Measurements from ENCODE around the gene TTBK1.

TTBK1 gene

DNA sequence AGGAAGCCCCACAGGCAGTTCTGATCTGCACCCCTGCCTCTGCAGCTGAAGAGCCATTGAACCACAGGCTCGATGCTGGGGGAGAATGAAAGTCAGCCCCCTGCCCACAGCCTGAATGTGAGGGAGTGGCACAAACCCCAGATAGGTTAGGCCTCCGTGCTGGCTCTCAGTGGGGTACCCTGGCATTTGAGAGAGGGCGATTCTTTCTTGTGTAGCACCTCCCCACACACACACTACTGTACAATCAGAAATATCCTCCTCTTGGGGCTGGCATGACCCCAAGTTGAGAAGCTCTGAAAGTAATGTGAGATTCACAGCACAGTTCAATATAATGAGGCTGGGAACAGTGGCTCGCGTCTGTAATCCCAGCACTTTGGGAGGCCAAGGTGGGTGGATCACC, 17.9 kb downstream of the TTBK1 start:
- no peak for DNase-seq (ENCODE audit: extremely low read depth, low read depth)
- TF ChIP-seq, protein P1, sequence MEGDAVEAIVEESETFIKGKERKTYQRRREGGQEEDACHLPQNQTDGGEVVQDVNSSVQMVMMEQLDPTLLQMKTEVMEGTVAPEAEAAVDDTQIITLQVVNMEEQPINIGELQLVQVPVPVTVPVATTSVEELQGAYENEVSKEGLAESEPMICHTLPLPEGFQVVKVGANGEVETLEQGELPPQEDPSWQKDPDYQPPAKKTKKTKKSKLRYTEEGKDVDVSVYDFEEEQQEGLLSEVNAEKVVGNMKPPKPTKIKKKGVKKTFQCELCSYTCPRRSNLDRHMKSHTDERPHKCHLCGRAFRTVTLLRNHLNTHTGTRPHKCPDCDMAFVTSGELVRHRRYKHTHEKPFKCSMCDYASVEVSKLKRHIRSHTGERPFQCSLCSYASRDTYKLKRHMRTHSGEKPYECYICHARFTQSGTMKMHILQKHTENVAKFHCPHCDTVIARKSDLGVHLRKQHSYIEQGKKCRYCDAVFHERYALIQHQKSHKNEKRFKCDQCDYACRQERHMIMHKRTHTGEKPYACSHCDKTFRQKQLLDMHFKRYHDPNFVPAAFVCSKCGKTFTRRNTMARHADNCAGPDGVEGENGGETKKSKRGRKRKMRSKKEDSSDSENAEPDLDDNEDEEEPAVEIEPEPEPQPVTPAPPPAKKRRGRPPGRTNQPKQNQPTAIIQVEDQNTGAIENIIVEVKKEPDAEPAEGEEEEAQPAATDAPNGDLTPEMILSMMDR (IDR thresholded peaks at IDR 0.05; ENCODE audit: low read depth, low read length): no peak

DNA sequence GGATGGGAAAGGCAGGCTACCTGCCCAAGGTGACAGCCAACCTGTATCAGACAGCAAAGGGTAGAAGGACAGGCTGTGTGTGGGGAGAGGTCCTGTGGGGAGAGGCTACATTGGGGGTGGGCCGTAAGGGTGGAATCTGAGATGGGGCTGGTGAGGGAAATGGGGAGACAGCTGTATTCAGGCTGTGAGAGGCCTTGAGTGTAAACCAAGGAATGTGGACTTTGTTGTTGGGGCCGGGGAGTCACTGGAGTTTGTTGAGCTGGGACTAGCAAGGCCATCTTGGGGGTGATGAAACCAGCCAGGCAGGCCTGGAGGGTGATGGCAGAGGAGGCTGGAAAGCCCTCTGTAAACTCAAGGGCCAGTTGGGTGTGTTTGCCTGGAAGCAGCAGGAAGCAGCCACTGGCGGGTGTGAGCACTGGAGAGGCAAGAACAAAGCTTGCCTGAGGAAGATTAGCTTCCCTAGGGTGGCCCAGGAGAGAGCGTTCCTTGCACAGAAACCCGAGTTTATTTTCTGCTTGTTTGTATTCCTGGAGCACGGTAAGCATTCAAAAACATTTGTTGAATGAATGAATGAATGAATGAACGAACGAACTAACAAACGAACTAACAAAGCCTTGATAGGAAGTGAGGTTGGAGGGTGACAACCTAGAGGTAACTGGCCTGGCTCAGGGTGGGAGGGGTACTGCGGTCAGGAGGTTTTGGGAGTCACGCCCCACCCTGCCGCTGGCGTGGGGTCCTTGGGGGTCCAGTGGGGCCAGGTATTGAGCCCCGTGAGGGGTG, 18.9 kb downstream of the TTBK1 start:
- TF ChIP-seq, protein P1 (IDR thresholded peaks at IDR 0.05; ENCODE audit: low read depth, low read length): no peak
- DNase-seq (ENCODE audit: extremely low read depth, low read depth): no peak

DNA sequence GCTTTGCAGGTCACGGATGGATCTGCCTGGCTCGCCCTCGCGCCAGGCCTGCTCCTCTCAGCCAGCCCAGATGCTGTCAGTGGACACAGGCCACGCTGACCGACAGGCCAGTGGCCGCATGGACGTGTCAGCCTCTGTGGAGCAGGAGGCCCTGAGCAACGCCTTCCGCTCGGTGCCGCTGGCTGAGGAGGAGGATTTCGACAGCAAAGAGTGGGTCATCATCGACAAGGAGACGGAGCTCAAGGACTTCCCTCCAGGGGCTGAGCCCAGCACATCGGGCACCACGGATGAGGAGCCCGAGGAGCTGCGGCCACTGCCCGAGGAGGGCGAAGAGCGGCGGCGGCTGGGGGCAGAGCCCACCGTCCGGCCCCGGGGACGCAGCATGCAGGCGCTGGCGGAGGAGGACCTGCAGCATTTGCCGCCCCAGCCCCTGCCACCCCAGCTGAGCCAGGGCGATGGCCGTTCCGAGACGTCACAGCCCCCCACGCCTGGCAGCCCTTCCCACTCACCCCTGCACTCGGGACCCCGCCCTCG, 19.6 kb downstream of the TTBK1 start:
- DNase-seq (ENCODE audit: extremely low read depth, low read depth): no peak
- TF ChIP-seq, protein P1 (IDR thresholded peaks at IDR 0.05; ENCODE audit: low read depth, low read length): no peak

DNA sequence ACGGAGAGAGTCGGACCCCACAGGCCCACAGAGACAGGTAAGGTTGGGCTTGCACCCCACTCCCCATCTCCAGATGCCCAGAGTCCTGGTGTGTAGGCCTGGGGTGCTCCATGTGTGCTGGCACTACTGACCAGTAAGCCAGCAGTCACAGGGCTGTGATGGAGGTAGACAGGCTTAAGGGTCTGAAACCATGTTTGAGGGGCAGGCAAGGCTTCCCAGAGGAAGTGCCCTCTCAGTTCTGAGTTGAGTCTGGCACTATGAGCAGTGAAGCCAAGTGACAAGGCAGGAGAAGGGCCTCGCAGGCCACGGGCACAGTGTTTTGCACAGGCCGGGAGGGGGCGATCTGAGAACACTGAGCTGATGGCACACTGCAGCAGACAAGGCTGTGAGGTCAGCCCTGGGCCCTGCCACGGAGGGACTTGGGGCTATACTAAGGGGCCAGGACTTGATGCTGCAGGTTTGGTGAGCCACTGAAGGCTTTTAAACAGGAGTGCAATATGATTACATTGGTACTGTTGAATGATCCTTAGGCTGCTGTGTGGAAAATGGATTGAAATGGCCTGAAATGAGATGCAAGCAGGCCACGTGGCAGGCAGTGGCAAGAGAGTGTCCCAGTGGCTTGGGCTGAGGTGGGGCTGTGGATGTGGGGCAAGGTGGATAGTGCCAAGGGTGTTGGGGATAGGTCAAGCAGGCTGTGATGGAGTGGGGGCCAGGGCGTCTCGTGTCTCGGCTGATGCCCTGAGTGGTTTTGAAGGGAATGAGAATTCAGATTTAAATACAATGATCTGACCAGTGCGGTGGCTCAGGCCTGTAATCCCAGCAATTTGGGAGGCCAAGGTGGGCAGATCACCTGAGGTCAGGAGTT, 20.3 kb downstream of the TTBK1 start:
- DNase-seq (ENCODE audit: extremely low read depth, low read depth): peak; percentile 14
- TF ChIP-seq, protein P1 (IDR thresholded peaks at IDR 0.05; ENCODE audit: low read depth, low read length): peak; percentile 86

DNA sequence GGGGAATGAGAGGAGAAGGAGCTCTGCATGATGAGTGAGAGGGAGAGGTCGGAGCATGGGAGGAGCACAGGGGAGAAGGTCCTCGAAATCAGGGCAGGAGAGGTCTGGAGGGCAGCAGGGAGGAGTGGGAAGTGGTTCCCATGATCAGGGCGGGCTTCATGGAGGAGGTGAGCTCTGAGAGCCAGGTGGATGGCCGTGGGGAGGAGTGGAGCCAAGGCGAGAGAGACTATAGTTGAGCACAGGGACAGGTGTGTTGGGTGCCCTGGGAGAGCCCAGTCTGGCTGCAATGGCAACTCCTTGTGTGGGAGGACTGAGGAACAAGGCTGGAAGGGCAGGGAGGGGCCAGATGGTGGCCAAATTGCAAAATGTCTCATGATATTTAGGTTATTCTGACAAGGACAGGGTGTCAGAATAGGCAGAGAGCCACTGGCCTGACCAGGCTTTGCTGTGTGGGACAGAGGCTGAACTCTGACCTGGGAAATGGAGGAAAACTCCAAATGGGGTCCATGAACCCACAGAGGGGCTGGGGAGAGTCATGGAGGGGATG, 21.4 kb downstream of the TTBK1 start:
- DNase-seq (ENCODE audit: extremely low read depth, low read depth): no peak
- TF ChIP-seq, protein P1 (IDR thresholded peaks at IDR 0.05; ENCODE audit: low read depth, low read length): no peak

DNA sequence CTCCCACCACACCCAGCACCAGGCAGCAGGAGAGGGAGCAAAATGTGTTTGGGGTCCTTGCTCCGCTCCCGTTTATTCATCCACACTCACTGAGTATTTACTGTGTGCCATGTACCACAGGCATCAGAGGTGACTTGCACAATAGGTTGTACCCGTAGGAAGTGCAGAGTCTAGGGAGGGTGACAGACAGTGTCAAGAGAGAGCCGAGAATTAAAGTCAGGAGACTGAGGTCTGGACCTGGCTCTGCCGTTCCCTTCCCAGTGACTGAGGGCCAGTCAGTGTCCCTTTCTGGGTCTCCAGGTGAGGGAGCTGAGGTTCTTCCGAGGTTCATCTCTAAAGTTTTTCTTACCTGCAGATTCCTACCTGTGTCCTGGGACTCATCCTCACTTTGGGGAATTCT, 22.3 kb downstream of the TTBK1 start:
- TF ChIP-seq, protein P1 (IDR thresholded peaks at IDR 0.05; ENCODE audit: low read depth, low read length): no peak

More for the DNA sequence above, 22.3 kb downstream of the TTBK1 start:
- no peak for DNase-seq (ENCODE audit: extremely low read depth, low read depth)

Data from AG09319 (cell line).